ENCODE data around the gene KCNG4.
"Not testable (repeated sequence)": the region's sequence is repeated elsewhere in the genome, so short reads cannot be mapped to it uniquely, and the experiment has no call there.

Gene KCNG4

DNA sequence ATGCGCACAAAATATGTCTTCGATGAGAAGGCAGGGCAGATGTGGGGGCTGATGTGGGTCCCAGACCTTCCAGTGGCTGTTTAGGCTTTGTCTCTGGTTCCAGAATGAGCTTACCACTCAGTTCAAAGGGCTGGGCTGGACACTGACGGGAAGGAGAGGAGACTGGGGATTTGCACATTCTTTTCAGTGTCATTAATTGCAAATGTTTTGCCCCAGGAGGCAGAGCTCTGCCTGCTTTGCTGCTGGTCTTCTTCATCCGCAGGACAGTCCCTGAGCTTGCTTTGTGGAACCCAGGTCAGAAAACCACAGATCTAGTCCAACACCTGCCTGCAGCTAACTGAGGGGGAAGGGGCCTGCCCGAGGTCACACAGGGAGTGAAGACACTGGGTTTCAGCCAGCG, 20.9 kb downstream of the KCNG4 start:
- TF ChIP-seq, protein P1, sequence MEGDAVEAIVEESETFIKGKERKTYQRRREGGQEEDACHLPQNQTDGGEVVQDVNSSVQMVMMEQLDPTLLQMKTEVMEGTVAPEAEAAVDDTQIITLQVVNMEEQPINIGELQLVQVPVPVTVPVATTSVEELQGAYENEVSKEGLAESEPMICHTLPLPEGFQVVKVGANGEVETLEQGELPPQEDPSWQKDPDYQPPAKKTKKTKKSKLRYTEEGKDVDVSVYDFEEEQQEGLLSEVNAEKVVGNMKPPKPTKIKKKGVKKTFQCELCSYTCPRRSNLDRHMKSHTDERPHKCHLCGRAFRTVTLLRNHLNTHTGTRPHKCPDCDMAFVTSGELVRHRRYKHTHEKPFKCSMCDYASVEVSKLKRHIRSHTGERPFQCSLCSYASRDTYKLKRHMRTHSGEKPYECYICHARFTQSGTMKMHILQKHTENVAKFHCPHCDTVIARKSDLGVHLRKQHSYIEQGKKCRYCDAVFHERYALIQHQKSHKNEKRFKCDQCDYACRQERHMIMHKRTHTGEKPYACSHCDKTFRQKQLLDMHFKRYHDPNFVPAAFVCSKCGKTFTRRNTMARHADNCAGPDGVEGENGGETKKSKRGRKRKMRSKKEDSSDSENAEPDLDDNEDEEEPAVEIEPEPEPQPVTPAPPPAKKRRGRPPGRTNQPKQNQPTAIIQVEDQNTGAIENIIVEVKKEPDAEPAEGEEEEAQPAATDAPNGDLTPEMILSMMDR (IDR thresholded peaks at IDR 0.05; ENCODE audit: control extremely low read depth, extremely low read depth, low read depth, missing control alignments) = no peak
- POLR2A ChIA-PET = no interaction called here
- no peak for DNase-seq (ENCODE audit: extremely low spot score)
- CTCF ChIA-PET = interaction anchor here (0.8 kb wide), 1 partner anchor 9 kb away, joined by 3 read pairs; no protein-coding TSS in a partner anchor

DNA sequence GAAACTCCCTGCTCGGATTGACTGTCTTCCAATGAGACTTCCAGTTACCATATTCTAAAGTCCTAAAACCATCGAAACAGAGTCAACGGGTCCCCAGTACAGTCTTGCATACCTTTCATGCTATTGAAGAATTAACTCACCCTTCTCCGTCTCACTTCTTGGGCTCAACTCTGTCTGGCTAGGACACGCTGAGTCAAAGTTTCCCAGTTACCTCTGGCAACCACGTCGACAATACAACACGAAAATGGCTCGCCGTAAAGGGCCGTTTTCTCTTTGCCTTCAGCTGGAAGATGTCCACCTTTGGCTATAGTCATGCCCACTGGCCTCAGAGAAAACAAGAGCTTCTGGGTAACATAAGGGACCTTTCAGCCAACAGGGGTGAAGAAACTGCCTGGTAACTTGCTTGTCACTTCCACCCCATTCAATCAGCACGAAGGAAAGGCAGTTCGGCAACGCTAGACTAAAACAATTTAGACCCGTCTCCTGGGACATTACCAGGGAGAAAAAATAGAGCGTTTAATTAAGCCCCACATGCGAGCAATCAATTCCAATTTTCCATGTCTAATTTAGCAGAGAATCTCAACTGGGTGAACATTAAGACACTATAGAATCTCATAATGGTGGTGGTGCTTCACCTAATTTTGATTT, 21.5 kb downstream of the KCNG4 start:
- TF ChIP-seq, protein P1 (IDR thresholded peaks at IDR 0.05; ENCODE audit: control extremely low read depth, extremely low read depth, low read depth, missing control alignments) = no peak
- ChIA-PET CTCF (interaction anchor here (0.8 kb wide), 1 partner anchor 10 kb away, joined by 3 read pairs; no protein-coding TSS in a partner anchor), POLR2A (no interaction called here)
- no peak for DNase-seq (ENCODE audit: extremely low spot score)

DNA sequence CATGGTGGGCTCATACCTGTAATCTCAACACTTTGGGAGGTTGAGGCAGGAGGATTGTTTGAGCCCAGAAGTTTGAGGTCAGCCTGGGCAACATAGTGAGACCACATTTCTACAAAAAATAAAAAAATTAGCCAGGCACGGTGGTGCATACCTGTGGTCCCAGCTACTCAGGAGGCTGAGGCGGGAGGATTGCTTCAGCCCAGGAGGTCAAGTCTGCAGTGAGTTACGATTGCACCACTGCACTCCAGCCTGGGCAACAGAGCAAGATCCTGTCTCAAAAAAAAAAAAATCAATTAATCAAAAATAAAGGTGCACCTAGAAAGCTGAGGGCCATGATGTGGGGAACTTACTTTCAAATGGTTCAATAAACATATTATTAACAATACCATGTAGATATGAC, 23.7 kb downstream of the KCNG4 start:
- POLR2A ChIA-PET; DNase-seq (ENCODE audit: extremely low spot score): not testable (repeated sequence)
- CTCF ChIA-PET = interaction anchor here (1.1 to 1.4 kb wide), 2 partner anchors 20 to 61 kb away, joined by 3 to 5 read pairs; no protein-coding TSS in a partner anchor

DNA sequence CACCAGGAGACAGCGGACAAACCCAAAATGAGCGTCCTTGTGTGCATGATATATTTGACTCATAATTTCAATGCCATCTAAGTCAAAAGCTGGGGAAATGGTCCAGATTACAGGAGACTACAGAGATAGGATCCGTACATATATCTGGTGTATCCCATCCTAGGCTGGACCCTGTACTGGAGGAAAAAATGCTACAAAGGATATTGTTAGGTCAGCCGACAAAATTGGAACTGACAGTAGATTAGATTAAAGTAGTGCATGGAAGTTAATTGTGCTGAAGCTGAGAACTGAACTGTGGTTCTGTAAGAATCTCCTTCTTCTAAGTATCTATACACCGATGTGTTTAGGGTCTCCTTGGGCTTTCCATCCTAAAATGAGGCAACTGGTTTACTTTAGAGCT, 24.3 kb downstream of the KCNG4 start:
- ChIA-PET POLR2A (no interaction called here), CTCF (interaction anchor here (1.1 to 1.7 kb wide), 3 partner anchors 8 to 61 kb away, joined by 3 to 5 read pairs (median 5); no protein-coding TSS in a partner anchor)
- TF ChIP-seq, protein P1 (IDR thresholded peaks at IDR 0.05; ENCODE audit: control extremely low read depth, extremely low read depth, low read depth, missing control alignments) = no peak
- DNase-seq (ENCODE audit: extremely low spot score) = no peak

DNA sequence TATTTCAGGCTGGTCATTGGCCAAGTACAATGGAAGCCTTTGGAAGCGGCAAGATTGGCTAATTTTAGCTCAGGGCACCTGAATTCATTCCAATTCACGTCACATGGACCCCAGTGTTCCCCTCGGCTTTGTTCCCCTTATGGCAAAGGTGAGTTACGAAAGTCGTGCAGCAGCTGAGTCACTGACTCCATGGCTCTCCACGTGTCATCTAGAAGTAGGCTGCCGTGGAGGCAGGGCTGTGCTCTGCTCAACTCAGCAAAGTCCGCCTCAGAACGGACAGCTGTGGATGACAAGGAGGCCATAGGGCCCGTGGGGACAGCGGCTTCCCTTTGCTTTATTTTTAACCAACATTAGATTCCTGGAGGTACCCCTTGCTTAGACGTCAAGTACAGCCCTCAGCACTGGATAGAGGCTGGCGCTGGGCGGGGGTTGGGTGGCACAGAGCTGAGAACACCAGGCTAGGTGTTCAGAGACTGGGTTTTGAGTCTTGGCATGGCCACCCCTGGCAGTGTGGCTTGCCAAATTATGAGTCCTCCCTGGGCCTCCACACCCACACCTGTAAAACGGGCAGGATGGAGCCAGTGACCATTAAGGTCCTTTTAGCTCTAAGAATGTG, 25.3 kb downstream of the KCNG4 start:
- DNase-seq (ENCODE audit: extremely low spot score) = no peak
- ChIA-PET POLR2A (no interaction called here), CTCF (interaction anchor here (1.4 to 1.7 kb wide), 2 partner anchors 9 to 62 kb away, joined by 5 read pairs; no protein-coding TSS in a partner anchor)
- TF ChIP-seq, protein P1 (IDR thresholded peaks at IDR 0.05; ENCODE audit: control extremely low read depth, extremely low read depth, low read depth, missing control alignments) = no peak

DNA sequence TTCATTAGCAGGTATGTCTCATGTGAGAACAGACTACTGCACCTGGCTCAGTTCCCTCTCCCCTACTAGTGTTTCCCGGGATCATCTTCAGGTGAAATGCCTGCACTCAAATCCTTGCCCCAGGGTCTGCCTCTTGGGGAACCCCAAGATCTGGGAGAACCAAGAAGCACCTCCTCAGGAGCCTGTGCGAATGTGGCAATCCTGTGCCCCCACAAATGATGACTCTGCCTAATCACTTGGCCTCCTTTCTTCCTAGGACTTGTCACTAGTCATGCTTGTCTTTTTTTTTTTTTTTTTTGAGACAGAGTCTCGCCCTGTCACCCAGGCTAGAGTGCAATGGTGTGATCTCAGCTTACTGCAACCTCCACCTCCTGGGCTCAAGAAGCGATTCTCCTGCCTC, 27.2 kb downstream of the KCNG4 start:
- ChIA-PET POLR2A (no interaction called here), CTCF (no interaction called here)
- TF ChIP-seq, protein P1 (IDR thresholded peaks at IDR 0.05; ENCODE audit: control extremely low read depth, extremely low read depth, low read depth, missing control alignments) = no peak
- DNase-seq (ENCODE audit: extremely low spot score) = no peak

DNA sequence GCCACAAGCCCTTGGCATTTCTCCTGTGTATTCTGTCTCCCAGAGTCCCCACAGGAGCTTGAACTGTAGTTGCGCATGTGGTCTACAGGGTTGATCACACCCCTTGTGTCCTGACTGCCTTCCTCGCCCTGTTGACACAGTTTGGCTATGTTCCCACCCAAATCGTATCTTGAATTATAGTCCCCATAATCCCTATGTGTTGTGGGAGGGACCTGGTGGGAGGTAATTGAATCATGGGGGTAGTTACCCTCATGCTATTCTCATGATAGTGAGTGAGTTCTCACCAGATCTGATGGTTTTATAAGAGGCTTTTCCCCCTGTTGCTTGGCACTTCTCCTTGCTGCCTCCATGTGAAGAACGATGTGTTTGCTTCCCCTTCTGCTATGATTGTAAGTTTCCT, 27.7 kb downstream of the KCNG4 start:
- ChIA-PET CTCF (no interaction called here), POLR2A (no interaction called here)
- TF ChIP-seq, protein P1 (IDR thresholded peaks at IDR 0.05; ENCODE audit: control extremely low read depth, extremely low read depth, low read depth, missing control alignments) = no peak
- no peak for DNase-seq (ENCODE audit: extremely low spot score)
